ELF-1 (cell line): ENCODE measurements around the gene SLC34A3.

Experiments used
- DNase-seq: peaks from one replicate; pipeline ENCODE4 v3.0.0-alpha.2; 2016; ENCODE audit warnings: low read depth, low spot score

Gene SLC34A3

GRCh38 chr9:137255448-137256114 lies 24.9 kb downstream of the SLC34A3 start:
- no peak for DNase-seq

- DNase-seq: no peak
Measured at GRCh38 chr9:137256362-137256761, 25.7 kb downstream of the SLC34A3 start.

- DNase-seq: no peak
Measured at GRCh38 chr9:137256856-137257255, 26.2 kb downstream of the SLC34A3 start.

GRCh38 chr9:137262173-137262908 lies 31.6 kb downstream of the SLC34A3 start:
- DNase-seq: peak; percentile 64

GRCh38 chr9:137262909-137263285 lies 32.2 kb downstream of the SLC34A3 start:
- DNase-seq: no peak

- no peak for DNase-seq
Measured at GRCh38 chr9:137263506-137263905, 32.8 kb downstream of the SLC34A3 start.

- no peak for DNase-seq
Measured at GRCh38 chr9:137264067-137264466, 33.4 kb downstream of the SLC34A3 start.

- no peak for DNase-seq
Measured at GRCh38 chr9:137265496-137266161, 34.9 kb downstream of the SLC34A3 start.

GRCh38 chr9:137266162-137266527 lies 35.4 kb downstream of the SLC34A3 start:
- no peak for DNase-seq

GRCh38 chr9:137266585-137267453 lies 36.1 kb downstream of the SLC34A3 start:
- no peak for DNase-seq

- no peak for DNase-seq
Measured at GRCh38 chr9:137267933-137268355, 37.2 kb downstream of the SLC34A3 start.

- DNase-seq: no peak
Measured at GRCh38 chr9:137268538-137269201, 38.0 kb downstream of the SLC34A3 start.

GRCh38 chr9:137269231-137269772 lies 38.6 kb downstream of the SLC34A3 start:
- no peak for DNase-seq

GRCh38 chr9:137270929-137271695 lies 40.4 kb downstream of the SLC34A3 start:
- no peak for DNase-seq

- DNase-seq: no peak
Measured at GRCh38 chr9:137271696-137272076, 41.0 kb downstream of the SLC34A3 start.

GRCh38 chr9:137272241-137273094 lies 41.8 kb downstream of the SLC34A3 start:
- no peak for DNase-seq

GRCh38 chr9:137273095-137273490 lies 42.4 kb downstream of the SLC34A3 start:
- no peak for DNase-seq

- no peak for DNase-seq
Measured at GRCh38 chr9:137273611-137274320, 43.1 kb downstream of the SLC34A3 start.

- no peak for DNase-seq
Measured at GRCh38 chr9:137275203-137275587, 44.5 kb downstream of the SLC34A3 start.
